Measurements from ENCODE around the gene TNIK.
"Not testable (repeated sequence)": the region's sequence is repeated elsewhere in the genome, so short reads cannot be mapped to it uniquely, and the experiment has no call there.

The TNIK gene

DNA sequence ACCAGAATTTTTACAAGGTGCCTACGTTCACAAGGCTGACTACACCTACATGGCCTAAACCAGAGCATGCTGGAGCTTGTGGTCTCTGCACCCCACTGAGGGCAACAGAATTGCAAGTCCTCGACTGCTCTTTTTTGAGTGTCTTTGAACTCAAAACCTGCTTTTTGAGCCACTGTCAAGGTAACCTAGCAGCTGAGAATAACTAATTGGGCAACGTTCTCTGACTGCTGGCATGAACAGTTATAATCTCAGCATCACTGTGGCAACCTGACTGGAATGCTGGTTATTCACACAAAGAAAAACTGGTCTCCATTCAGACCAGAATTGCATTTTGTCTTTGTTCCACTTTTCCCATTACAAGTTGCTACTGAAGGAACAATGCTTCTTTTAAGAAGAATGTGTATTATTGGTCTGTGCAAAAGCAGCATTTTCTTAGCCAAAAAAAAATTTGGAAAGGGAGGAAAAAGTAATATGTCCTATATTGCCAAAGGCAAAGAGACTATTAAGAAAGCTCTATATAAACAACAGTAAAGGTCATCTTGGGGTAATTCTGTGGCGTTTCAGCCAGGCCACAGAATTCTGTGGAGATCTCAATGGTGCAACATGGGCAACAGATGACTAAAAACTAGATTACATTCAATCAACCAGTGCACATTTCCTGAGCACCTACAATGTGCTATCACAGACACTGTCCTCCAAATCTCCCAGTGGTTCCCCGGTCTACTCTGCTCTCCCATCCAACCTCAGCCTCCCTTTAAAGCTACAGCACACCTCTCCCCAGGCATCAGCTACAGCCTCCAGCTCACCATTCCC, 76.8 kb downstream of the TNIK start:
- no peak for DNase-seq

DNA sequence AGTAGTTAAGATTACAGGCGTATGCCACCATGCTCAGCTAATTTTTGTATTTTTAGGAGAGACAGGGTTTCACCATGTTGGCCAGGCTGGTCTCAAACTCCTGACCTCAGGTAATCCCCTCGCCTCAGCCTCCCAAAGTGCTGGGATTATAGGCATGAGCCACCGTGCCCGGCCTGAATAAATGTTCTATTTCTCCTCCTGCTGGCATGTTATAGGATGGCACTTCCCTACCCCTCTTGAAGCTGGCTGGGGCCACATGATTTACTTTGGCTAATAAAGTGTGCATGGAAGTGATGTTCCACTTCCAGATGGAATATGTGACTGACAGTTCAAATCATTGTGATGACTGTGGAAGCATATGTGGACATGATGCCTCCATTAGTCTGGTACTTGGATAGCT, 77.9 kb downstream of the TNIK start:
- DNase-seq = not testable (repeated sequence)

DNA sequence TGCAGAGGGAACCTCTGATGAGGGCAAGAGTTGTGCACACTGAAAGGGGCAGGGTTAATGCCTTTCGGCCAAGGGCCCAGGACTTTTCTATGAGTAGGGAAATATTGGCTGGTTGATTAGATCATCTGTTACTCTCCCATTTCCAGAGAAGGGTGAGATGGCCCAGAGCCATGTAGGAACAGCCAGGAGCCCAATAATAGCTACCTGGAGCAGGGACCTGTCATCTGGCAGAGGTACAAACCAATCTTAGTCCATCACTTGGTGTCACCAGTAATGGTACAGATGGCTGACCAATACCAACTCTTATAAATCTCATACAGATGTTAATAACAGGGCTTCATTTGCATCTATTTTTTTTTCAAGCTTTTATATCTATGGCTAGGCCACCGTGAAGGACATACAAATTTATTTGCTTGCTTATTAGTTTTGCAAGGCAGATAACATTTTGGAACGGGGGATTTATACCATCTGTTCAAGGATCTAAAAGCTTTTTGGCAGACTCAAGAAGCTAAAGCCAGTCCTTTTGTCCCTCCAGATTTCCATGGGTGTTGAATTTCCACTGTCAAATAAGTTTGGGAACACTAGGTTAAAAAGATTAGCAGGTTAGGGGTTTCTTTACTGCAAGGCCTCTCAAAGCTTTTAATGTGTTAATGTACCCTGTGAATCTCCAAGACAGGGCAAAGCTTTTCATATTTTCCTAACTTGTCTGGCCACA, 79.3 kb downstream of the TNIK start:
- DNase-seq = no peak

DNA sequence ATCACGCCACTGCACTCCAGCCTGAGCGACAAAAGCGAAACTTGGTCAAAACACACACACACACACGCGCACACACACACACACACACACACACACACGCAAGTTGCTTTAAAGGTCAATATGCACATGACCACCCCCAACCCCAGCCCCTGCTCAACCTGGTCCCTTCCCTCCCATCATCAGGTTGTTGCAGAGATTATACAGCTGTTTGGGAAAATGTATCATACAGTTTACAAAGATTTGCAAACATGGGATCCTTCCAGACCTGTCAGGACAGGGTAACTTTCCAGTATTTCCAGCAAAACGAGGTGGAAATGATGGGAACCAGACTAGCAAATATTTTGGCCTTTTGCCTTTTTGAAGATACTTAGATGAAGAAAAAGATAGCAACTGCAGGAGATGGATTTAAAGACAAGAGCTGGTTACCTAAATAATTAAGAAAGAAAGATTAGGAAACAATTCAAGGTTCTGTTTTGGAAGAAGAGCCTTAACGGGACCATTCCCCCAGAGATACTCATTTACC, 80.2 kb downstream of the TNIK start:
- DNase-seq = no peak

DNA sequence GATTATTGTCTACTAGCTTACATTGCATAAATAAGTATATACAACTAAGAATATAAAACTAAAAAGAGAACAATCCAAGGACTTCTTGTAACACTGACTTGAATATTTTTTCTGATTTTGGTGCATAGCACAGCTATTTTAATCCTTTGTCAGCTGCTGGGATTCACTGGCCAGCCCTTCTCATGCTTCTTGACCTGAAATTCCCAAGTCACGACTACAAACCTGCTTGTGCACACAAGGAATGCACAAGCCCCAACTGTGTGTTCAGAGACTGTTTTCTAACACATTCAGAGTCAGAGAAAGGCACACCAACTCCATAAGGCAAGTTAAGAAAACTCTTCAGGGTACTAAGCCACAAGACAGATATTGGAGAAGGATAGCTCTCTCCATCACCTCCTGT, 80.9 kb downstream of the TNIK start:
- no peak for DNase-seq

DNA sequence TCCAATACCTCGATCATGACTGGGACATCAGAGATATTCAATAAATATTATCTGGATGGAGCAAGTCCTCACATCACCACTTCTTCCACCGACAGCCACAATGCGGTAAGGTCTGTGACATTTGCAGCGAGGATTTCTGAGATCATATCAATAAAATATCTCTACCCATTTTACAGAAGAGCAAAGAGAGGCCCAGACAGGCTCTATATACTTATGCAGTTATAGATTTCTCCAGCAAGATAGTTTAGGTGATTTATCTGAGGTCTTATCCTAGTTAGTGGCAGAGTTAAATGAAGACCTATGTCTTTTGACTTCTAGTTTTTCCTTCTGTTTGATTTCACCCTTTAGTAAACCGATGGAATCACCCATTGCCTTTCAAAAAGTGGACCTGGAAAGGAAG, 81.6 kb downstream of the TNIK start:
- DNase-seq = no peak

DNA sequence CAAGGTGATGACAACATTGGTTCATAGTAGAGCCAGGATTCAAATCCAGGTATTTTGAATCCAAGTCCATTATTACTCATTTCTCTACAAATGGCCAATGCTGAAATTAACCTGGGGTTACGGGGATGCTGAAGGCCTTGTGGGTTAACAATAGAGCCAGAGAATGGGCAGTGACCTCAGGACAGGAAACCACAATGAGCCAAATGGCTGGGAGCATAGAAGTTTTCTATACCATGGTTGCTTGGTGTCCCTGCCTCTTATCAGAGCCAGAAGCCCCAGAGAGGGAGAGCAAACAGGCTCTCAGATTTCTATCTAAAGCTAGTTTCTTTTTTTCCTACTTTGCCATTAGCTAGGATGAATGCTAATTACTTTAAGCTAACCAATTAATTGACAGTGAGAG, 82.3 kb downstream of the TNIK start:
- DNase-seq = no peak

DNA sequence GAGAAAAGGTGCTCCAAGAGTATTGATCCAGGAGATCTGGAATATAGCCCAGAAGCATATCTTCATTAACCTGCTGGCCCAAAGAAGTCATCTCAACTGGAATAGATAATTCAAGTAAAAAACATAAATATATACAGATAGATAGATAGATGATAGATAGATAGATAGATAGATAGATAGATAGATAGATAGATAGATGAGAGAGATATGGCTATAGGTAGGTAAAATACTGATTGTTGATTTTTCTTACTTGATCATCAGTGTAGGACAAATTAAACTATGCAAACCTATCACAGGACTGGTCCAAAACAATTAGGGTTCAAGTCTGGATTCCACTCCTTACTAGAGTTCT, 83.6 kb downstream of the TNIK start:
- no peak for DNase-seq

DNA sequence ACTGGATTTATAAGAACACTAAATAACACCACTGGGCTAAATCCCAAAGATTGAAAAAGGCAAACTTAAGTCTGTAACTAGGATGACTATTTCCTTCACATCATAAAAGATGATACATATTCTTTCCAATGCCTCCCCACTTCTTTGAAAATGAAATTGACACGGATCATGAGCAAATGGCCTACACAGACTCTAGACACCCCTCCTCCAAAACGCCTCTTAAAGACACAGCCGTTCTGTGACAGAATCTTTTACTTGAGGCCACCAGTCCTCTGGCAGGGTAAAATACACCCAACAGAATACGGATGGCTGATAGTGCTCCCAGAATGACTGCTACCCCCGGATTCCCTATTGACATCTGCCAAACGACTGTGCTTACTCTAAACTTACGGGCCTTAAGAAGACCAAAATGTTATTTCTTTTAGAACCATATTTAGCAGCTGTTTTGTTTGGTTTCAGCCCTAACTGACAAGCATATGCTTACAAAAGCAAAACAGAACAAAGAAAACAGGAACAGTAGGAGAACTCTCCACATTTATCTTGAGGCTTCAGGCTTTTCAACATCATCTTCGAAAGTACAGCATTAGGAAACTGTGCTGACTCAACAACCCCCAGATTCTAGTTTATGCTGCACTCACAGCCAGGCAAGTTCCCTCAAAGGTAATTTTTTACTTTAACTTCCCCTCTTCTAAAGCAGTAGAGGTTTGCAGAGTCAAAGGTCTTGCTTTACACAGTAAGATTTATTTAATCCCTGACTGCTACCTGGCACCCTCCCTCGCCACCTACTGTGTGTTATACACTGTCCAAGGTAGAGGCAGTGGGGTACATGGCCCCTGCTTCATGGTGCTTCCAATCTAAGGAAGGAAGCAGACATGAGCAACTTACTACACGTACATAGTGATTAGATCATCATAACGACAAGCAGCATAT, 84.3 kb downstream of the TNIK start:
- DNase-seq = no peak

DNA sequence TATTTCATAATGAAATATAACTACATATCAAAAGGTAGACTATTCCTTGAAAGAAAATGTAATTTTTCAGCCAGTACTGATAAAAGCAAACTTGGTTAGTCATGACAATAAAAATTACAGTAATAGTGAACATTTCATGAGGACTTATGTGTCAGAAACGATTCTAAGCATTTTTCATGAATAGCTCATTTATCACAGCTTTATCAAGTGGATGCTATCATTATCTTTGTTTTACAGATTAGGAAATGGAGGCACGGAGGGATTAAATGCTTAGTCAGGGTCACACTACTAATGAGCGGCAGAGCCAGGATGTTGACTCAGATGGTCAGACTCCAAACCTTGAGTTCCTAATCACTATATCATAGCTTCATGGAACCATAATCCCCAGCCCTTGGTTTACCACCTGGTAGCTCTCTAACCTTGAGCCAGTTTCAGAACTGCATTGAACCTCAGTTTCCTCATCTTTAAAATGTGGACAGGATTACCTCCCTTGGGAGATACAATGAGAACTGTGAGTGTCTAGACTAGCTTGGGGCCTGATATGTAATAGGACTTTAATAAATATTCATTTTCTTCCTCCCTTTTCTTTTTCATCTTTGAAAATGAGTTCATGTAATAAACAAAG, 85.4 kb downstream of the TNIK start:
- no peak for DNase-seq

DNA sequence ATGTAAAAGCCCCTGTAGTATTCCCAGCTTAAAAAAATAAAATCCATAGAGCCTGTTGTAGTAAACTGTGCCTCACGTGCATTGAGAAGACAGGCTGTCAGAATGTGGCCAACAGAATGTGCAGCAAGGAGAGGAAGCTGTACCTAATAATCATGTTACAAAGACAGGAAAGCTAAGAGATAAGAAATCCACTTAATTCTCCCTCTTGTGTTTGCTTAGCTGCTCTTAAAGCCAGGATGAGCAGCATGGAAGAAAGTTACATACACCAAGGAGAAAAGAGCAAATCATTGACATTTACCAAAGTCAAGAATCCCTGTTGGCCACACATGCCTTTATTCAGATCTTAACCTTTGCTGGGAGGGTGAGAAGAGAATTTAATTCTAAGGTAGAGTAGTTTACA, 85.9 kb downstream of the TNIK start:
- no peak for DNase-seq

DNA sequence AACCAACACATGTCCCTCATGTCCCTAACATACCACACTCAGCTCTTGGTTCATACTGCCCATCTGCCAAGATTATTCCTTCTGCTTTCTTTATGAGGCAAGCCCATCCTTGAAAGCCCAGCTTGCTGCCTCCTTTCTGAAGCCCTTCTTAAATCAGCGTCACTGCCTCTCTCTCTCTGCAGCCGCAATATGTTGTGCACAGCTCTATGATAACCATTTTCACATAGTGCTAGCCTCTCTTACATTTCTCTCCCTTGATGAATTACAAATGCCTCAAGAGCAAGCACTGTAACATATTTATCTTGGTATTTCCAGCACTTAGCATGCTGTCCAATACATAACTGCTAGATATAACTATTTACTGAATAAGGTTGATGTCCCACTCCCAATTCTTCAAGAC, 86.5 kb downstream of the TNIK start:
- no peak for DNase-seq

DNA sequence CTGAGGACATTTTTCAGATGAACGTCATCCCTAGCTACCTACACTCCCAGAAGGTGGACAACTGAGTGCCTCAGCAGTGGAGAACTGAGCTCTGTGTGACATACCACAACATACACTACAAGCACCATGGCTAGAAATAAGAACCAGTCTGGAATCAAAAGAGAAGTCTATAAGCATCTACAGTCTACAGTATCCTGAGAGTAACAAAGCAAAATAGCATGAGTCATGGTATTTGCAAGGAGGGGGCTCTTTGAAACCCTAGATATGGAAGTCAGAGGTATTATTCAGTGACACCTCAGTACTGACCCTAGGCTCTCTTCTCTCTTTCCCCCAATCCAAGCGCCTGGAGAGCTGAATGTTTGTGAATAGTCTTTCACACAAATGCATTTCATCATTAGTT, 87.5 kb downstream of the TNIK start:
- DNase-seq = no peak

DNA sequence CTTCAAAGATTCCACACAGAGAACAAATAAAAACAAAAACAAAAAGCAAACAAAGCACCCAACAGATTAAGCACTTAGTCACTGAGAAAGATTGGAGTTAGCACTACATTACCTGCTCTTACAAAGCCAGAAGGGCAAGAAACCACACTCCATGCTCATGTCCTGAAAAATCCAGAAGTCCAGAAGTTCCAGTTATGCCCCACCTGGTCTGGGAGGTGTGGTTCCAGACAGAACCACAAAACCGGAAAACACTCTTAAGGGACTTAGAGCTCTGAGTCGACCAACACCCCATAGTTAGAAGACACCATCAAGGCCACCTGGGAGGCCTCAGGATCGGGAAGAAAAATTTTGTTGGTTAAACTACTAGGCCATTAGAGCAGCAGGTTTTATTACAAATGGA, 88.9 kb downstream of the TNIK start:
- no peak for DNase-seq

DNA sequence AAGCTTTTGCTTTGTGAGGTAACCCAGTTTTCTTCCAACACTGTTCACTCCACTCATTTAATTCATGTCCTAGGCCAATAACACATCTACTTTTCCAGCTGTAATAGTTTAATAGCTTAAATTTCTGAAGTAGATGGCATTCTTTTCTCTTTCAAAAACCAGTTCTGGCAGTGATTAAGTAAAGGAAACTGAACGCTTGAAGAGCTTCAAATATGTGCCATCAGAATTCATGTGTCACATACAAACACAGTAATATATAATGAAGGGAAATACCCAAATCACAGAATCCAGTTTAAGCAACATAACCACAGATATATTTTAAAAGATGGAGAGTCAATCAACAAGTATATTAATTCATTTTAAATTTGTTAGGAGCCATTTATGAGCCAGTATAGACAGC, 91.0 kb downstream of the TNIK start:
- DNase-seq = no peak

DNA sequence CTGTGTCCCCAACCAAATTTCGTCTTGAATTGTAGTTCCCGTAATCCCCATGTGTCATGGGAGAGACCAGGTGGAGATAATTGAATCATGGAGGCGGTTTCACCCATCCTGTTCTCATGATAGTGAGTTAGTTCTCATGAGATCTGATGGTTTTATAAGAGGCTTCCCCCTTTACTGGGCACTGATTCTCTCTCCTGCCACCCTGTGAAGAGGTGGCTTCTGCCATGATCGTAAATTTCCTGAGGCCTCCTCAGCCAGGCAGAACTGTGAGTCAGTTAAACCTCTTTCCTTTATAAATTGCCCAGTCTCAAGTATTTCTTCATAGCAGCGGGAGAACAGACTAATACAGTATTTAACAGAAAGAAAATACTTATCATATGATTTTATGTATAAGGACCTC, 93.5 kb downstream of the TNIK start:
- DNase-seq = not testable (repeated sequence)

DNA sequence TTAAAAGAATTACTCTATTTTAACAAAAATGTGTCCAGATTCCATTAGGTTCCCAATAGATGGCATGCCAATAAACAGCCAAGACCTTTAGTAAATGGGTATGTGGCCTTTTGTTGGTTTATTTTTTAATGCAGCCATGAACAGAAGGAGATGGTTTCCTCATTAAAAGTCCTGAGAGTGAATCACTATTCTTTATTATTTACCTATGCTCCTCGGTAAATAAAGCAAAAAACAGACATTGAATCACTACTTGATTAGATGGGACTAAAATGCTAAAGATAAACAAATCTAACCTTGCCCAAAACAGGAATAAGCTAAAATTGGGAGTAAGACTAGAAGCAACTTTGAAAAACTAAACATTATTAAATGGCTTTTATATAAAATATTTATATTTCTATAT, 94.2 kb downstream of the TNIK start:
- no peak for DNase-seq

DNA sequence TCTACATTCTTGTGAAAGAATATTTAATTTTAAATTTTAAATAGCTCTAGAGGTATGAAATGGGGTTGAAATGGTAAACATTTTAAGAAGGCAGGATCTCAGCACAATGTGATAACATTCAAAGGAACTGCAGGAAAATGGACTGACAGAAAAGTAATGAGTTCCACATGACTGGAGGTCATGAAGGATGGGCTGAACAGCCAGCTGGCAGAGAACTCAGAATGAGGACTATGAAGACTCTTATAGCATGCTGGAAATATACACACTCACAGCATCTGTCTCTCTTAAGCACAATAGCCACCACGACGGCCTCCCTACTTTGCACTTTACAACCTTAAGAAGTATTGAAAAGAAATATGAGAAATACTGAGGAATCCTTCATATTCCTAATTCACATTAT, 94.7 kb downstream of the TNIK start:
- no peak for DNase-seq

DNA sequence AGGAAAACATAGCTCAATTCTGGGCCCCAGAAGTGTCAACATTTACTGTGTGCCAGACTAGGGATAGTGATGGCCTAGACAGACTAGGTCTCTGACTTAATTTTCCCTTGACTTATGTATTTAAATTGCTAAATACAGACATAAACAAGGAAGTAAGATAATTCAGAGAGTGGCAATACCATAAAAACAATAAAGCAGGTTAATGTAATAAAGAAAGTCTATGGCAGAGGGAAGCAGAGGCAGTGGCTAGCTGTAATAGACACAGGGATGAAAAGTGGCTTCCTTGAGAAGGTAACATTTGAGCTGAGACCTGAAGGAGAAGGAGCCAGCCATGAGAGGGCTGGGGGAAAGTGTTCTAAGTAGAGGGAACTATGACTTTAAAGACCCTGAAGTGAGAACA, 95.7 kb downstream of the TNIK start:
- DNase-seq = no peak

DNA sequence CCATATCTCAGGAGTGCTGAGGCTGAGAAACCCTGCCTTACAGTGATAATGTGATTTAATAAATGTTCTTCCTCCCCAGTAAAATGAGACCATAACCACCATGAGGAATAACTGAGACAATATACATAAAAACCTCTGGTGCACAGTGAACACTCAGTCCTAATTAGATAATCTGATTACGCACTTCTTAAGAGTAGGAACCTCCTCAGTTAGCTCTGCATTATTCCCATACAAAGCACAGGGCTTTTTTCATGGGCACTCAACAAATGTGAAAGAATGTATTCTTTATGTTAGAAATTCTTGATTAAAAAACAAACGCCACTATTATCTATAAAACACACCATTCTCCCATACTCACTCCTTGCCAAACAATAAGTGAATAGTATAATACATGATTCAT, 97.0 kb downstream of the TNIK start:
- DNase-seq = no peak

DNA sequence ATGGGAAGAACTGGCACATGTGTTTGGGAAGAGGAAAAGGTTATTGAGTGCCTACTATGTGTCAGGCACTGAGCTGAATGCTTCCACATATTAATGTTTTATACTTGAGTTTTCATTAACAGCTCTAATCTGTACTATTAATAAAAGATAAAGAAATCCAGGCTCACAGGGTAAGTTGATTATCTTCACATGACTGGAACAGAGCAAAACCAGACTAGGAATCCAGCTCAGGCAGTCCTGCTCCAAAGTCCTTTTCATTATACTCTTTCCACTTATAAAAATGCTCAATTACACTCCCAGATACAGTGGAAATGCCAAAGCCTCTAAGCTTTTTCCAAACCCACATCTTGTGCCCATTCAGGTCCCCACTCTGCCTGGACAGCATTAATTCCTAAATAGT, 97.6 kb downstream of the TNIK start:
- DNase-seq = no peak

DNA sequence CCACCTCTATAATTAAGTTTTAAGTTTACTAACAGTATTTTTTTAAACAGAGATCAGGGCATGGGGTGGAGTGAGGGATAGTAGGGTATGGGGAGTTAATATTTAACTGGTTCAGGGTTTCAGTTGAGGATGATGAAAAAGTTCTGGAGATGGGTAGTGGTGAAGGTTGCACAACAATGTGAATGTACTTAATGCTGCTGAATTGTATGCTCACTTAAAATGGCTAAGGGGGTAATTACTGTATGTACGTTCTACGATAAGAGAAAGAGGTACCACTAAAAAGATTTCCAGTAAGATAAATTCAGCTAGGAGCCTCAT, 101.4 kb downstream of the TNIK start:
- no peak for DNase-seq

DNA sequence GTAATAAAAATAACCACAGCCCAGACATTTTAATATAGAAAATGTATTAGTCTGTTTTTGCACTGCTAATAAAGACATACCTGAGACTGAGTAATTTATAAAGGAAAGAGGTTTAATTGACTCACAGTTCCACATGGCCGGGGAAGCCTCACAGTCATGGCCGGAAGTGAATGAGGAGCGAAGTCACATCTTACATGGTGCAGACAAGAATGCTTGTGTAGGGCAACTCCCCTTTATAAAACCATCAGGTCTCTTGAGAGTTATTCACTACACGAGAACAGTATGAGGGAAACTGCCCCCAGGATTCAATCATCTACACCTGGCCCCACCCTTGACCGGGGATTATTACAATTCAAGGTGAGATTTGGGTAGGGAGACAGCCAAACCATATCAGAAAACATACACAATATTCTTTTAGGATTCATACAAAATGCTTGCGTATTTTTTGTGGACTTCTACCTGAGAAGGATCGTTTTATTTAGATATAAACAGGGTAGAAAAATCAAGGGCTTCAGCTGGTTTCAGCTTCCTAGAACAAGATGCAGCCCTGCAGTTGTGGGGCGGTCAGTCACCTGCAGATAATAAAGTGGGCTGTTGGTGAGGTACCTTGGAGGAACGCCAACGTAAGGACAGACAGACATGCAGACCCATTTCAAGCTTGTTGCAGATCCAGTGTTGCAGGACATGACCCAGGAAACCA, 101.9 kb downstream of the TNIK start:
- DNase-seq = no peak

All from SIG-M5 (cell line).